ENCODE data around the gene AKAP13.

The AKAP13 gene

DNA sequence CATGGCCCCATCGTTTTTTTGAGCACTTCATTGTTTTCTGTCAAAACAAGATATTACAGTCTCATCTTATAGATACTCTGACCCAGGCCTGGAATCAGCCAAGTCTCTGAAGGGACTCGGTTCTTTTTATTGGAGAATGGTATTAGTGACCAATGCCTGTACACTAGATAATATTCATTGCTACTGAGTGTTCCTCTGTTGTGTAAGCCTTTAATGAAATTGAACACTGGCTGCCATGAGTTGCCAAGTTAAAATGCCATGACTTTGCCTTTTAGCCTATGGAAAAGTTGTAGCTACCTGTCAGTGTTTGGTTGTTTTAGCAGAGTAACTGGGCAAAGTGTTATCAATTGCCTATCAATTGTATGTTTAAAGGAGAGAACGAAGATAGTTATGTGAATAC is 134.0 kb downstream of the AKAP13 start:
- no peak overlapping the region for H3K4me3 ChIP-seq (ENCODE audit: low read length)
- no peaks in the 10 kb centered on the region; the same call in 1 of the 2 replicates for H3K4me1 ChIP-seq (ENCODE audit: control insufficient read depth, insufficient read depth, low read length)
- WGBS (ENCODE audit: insufficient coverage, insufficient read length), result 100% methylated on average over 1 of the region's 3 CpGs
- H3K36me3 ChIP-seq (ENCODE audit: control insufficient read depth, insufficient read depth, low read length), result no peaks in the 10 kb centered on the region
- H3K9me3 ChIP-seq (ENCODE audit: control insufficient read depth, insufficient read depth, low read length), result no peaks in the 10 kb centered on the region
- H3K27me3 ChIP-seq (ENCODE audit: control insufficient read depth, insufficient read depth, low read length), result no peaks in the 10 kb centered on the region
- DNase-seq (ENCODE audit: low read depth, low spot score), result no peak
- no peak overlapping the region for H3K27ac ChIP-seq (ENCODE audit: low read length)

DNA sequence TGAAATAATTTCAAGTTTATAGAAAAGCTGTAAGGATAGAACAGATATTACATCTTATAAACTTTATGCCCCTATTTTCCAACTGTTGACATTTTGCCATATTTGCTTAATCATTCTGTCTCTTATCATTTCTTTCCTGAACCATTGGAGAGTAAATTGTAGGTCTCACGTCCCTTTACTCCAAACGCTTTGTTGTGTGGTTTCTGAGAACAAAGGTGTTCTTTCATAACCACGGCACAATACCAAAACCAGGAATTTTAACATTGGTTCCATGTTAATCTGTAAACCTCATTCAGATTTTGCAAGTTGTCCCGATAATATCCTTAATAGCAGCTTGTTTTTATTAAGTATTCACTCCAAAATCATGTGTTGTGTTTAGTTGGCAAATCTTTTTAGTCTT is 134.8 kb downstream of the AKAP13 start:
- Histone ChIP-seq H3K4me1 (ENCODE audit: control insufficient read depth, insufficient read depth, low read length) (no peaks in the 10 kb centered on the region; the same call in 1 of the 2 replicates), H3K4me3 (ENCODE audit: low read length) (no peak overlapping the region), H3K27me3 (ENCODE audit: control insufficient read depth, insufficient read depth, low read length) (no peaks in the 10 kb centered on the region), H3K36me3 (ENCODE audit: control insufficient read depth, insufficient read depth, low read length) (no peaks in the 10 kb centered on the region), H3K9me3 (ENCODE audit: control insufficient read depth, insufficient read depth, low read length) (no peaks in the 10 kb centered on the region), H3K27ac (ENCODE audit: low read length) (no peak overlapping the region)
- WGBS (ENCODE audit: insufficient coverage, insufficient read length), result no CpG with 5 or more reads among the region's 4 CpGs
- no peak for DNase-seq (ENCODE audit: low read depth, low spot score)

DNA sequence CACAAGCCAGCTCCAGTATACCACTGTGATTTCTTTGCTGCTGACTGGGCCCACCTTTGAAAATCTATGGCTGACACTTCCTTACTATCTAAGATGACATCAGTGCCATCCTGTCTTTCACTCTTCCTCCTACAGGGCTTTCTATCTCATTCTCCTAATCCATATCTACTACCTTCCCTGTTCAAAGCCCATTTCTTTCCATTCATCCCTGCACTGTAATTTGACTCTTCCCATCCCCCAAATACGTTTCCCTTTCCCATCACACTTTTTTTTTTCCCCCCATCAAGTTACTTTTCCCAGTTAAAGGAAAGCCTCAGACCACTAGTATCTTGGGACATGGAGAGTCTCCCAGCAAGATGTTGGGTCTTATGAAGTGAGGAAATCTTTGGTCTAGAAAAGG is 136.7 kb downstream of the AKAP13 start:
- 100% methylated on average over 1 of the region's 1 CpG for WGBS (ENCODE audit: insufficient coverage, insufficient read length)
- Histone ChIP-seq H3K27me3 (ENCODE audit: control insufficient read depth, insufficient read depth, low read length) (no peaks in the 10 kb centered on the region), H3K36me3 (ENCODE audit: control insufficient read depth, insufficient read depth, low read length) (no peaks in the 10 kb centered on the region), H3K27ac (ENCODE audit: low read length) (no peak overlapping the region), H3K9me3 (ENCODE audit: control insufficient read depth, insufficient read depth, low read length) (no peaks in the 10 kb centered on the region), H3K4me3 (ENCODE audit: low read length) (no peak overlapping the region), H3K4me1 (ENCODE audit: control insufficient read depth, insufficient read depth, low read length) (no peaks in the 10 kb centered on the region; the same call in 1 of the 2 replicates)
- DNase-seq (ENCODE audit: low read depth, low spot score), result no peak

DNA sequence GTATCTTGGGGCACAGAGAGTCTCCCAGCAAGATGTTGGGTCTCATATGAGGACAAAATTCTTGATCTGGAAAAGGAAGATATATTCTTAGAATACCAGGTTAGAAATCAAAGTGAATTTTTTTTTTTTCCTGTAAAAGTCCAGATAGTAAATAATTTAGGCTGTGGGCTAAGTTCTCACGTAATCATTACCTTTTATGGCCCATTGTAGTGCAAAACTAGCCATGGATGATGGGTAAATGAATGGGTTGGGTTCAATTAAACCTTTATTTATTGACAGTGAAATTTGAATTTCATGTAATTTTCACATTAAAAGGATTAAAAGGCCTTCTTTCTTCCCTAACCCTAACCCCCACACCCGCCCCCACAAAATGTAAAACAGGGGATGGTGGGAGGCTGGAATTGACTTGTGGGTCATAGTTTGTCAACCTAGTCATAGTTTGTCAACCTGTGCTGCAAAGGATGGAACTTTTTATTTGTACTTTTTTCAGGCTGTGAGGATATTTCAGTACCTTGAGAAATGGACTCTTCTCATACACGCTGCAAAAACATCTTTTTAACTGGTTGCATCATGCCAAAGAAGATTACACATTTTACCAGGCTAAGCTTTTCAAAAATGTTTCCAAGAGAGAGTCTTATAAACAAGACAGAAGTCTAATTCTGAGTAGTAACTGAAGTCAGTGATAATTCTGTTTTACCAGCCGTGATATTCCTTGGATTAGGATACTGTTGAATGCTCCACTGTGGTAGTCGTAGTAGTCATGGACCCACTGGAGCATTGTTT is 138.8 kb downstream of the AKAP13 start:
- DNase-seq (ENCODE audit: low read depth, low spot score), result no peak
- Histone ChIP-seq H3K27ac (ENCODE audit: low read length) (no peak overlapping the region), H3K4me3 (ENCODE audit: low read length) (no peak overlapping the region), H3K27me3 (ENCODE audit: control insufficient read depth, insufficient read depth, low read length) (no peaks in the 10 kb centered on the region), H3K4me1 (ENCODE audit: control insufficient read depth, insufficient read depth, low read length) (no peaks in the 10 kb centered on the region; the same call in 1 of the 2 replicates), H3K36me3 (ENCODE audit: control insufficient read depth, insufficient read depth, low read length) (no peaks in the 10 kb centered on the region), H3K9me3 (ENCODE audit: control insufficient read depth, insufficient read depth, low read length) (no peaks in the 10 kb centered on the region)
- WGBS (ENCODE audit: insufficient coverage, insufficient read length), result no CpG with 5 or more reads among the region's 5 CpGs

DNA sequence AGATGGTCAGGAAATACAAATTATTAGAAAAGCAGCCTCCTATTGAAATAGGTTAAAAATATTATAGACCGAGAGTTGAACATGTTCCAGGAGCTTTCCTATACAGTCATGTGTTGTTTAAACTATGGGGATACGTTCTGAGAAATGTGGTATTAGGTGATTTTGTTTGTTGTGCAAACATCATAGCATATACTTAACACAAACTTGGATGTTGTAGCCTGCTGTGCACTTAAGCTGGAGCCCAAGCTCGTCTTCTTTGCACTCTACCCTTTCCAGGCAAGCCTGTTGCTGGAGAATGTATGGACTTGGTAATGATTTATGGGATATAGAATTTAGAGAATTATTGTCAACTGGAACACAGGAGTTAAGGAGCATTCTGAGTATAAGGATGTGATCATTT is 140.2 kb downstream of the AKAP13 start:
- Histone ChIP-seq H3K4me3 (ENCODE audit: low read length) (no peak overlapping the region), H3K27me3 (ENCODE audit: control insufficient read depth, insufficient read depth, low read length) (no peaks in the 10 kb centered on the region), H3K27ac (ENCODE audit: low read length) (no peak overlapping the region), H3K36me3 (ENCODE audit: control insufficient read depth, insufficient read depth, low read length) (no peaks in the 10 kb centered on the region), H3K4me1 (ENCODE audit: control insufficient read depth, insufficient read depth, low read length) (no peaks in the 10 kb centered on the region; the same call in 1 of the 2 replicates), H3K9me3 (ENCODE audit: control insufficient read depth, insufficient read depth, low read length) (no peaks in the 10 kb centered on the region)
- WGBS (ENCODE audit: insufficient coverage, insufficient read length), result no CpG with 5 or more reads among the region's 3 CpGs
- DNase-seq (ENCODE audit: low read depth, low spot score), result no peak

DNA sequence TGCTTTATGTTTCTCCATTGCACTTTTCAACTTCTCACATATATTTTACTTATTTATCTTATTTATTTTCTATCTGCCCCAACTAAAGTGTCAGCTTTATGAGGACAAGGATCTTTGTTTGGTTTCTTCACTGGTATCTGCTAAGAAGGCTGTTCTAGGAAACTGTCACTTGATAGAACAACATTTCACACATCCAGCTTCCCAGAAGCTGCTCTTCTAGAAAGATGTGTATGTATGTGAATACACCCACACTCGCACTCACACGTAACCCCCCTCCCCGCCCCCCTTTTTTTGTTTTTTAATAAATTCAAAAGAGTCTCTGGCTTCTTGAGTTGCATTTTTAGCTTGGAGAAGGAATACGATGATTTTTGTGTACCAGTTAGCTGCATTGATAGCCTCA is 143.1 kb downstream of the AKAP13 start:
- WGBS (ENCODE audit: insufficient coverage, insufficient read length), result no CpG with 5 or more reads among the region's 4 CpGs
- Histone ChIP-seq H3K27me3 (ENCODE audit: control insufficient read depth, insufficient read depth, low read length) (no peaks in the 10 kb centered on the region), H3K36me3 (ENCODE audit: control insufficient read depth, insufficient read depth, low read length) (no peaks in the 10 kb centered on the region), H3K4me1 (ENCODE audit: control insufficient read depth, insufficient read depth, low read length) (no peaks in the 10 kb centered on the region; the same call in 1 of the 2 replicates), H3K9me3 (ENCODE audit: control insufficient read depth, insufficient read depth, low read length) (no peaks in the 10 kb centered on the region), H3K4me3 (ENCODE audit: low read length) (no peak overlapping the region), H3K27ac (ENCODE audit: low read length) (no peak overlapping the region)
- no peak for DNase-seq (ENCODE audit: low read depth, low spot score)

DNA sequence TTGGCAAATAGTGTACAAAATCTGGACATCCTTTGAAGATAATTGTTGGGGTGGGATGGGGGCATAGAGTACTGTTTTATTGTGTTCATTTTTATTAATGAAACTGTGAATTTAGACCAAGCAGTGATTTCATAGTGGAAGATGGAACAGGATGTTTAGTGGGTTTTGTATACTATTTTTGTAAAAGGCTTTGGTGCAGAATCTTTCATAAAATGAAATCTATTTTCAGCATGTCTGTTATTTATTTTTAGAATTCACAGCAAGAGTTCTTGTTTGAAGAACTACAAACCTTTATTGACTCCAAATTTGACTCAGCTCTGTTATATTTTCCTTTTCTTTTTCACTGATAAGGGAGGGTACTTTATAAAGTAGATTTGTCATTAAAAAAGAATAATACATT is 145.4 kb downstream of the AKAP13 start:
- no peak for DNase-seq (ENCODE audit: low read depth, low spot score)
- Histone ChIP-seq H3K4me3 (ENCODE audit: low read length) (no peak overlapping the region), H3K27ac (ENCODE audit: low read length) (no peak overlapping the region), H3K36me3 (ENCODE audit: control insufficient read depth, insufficient read depth, low read length) (no peaks in the 10 kb centered on the region), H3K27me3 (ENCODE audit: control insufficient read depth, insufficient read depth, low read length) (no peaks in the 10 kb centered on the region), H3K4me1 (ENCODE audit: control insufficient read depth, insufficient read depth, low read length) (peaks cover 3% of the 10 kb centered on the region; the same call in 1 of the 2 replicates), H3K9me3 (ENCODE audit: control insufficient read depth, insufficient read depth, low read length) (no peaks in the 10 kb centered on the region)

DNA sequence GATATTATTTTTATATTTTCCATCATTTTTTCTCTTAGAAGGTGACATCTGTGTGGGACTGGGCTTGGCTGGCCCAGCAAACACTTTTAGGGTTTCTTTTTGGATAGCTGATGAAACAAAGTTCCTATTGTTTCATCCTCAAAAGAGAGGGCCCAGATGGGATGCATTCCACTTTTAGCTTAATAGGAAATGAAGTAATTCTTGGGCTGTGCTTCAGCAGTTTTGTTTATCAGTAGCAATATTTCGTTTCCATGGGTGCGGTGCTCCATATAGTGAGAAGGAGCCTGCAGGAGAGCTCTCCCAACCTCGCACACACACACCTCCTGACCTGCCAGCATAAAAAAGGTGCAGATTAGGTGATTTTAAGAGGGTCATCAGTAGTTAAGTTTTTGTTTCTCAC is 147.5 kb downstream of the AKAP13 start:
- DNase-seq (ENCODE audit: low read depth, low spot score), result no peak
- no CpG with 5 or more reads among the region's 3 CpGs for WGBS (ENCODE audit: insufficient coverage, insufficient read length)
- no peak overlapping the region for H3K4me3 ChIP-seq (ENCODE audit: low read length)
- H3K27me3 ChIP-seq (ENCODE audit: control insufficient read depth, insufficient read depth, low read length), result no peaks in the 10 kb centered on the region
- peaks cover 3% of the 10 kb centered on the region; the same call in 1 of the 2 replicates for H3K4me1 ChIP-seq (ENCODE audit: control insufficient read depth, insufficient read depth, low read length)
- H3K27ac ChIP-seq (ENCODE audit: low read length), result no peak overlapping the region
- no peaks in the 10 kb centered on the region for H3K9me3 ChIP-seq (ENCODE audit: control insufficient read depth, insufficient read depth, low read length)
- no peaks in the 10 kb centered on the region for H3K36me3 ChIP-seq (ENCODE audit: control insufficient read depth, insufficient read depth, low read length)

DNA sequence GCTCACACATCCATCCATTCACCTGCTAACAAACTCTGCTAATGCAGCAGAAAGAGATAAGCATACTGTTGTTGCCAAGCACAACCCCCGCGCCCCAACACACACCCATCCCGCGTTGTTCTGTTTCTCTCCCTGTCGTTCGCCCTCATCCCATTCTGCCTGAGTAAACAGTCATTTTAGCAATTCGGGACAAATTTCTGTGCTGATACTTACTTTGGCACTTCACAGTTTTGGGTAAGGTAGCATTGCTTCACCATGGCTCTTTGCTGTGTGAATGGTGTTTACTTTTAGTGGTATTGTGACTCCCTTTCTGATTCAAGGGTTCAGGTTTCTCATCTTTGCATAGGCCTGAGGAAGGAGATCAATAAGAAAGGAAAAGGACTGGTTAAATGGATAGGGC is 149.7 kb downstream of the AKAP13 start:
- H3K4me1 ChIP-seq (ENCODE audit: control insufficient read depth, insufficient read depth, low read length), result peaks cover 3% of the 10 kb centered on the region; the same call in 1 of the 2 replicates
- no peak for DNase-seq (ENCODE audit: low read depth, low spot score)
- no CpG with 5 or more reads among the region's 7 CpGs for WGBS (ENCODE audit: insufficient coverage, insufficient read length)
- 0 out of 2 replicates have a peak, but pooled peaks cover 4% of the 10 kb centered on the region for H3K36me3 ChIP-seq (ENCODE audit: control insufficient read depth, insufficient read depth, low read length)
- H3K27me3 ChIP-seq (ENCODE audit: control insufficient read depth, insufficient read depth, low read length), result no peaks in the 10 kb centered on the region
- no peaks in the 10 kb centered on the region for H3K9me3 ChIP-seq (ENCODE audit: control insufficient read depth, insufficient read depth, low read length)
- no peak overlapping the region for H3K27ac ChIP-seq (ENCODE audit: low read length)
- no peak overlapping the region for H3K4me3 ChIP-seq (ENCODE audit: low read length)

DNA sequence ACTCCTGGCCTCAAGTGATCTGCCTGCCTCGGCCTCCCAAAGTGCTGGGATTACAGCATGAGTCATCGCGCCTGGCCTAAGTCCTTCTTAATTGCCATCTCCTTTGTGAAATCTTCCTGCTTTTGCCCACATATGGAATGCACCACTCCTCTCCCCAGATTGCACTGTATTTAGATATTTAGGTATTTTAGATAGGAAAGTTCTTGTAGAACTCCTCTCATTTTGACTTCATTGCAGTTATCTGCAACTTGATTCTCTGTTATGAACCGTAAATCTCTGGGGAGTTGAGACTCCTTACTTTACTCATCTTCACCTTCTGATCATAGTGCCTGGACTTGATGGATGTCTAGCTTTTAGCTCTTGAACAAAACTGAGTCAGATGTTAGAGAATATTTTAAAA is 150.7 kb downstream of the AKAP13 start:
- WGBS (ENCODE audit: insufficient coverage, insufficient read length), result no CpG with 5 or more reads among the region's 4 CpGs
- Histone ChIP-seq H3K27ac (ENCODE audit: low read length) (no peak overlapping the region), H3K36me3 (ENCODE audit: control insufficient read depth, insufficient read depth, low read length) (0 out of 2 replicates have a peak, but pooled peaks cover 4% of the 10 kb centered on the region), H3K27me3 (ENCODE audit: control insufficient read depth, insufficient read depth, low read length) (no peaks in the 10 kb centered on the region), H3K4me1 (ENCODE audit: control insufficient read depth, insufficient read depth, low read length) (peaks cover 3% of the 10 kb centered on the region; the same call in 1 of the 2 replicates), H3K4me3 (ENCODE audit: low read length) (no peak overlapping the region), H3K9me3 (ENCODE audit: control insufficient read depth, insufficient read depth, low read length) (no peaks in the 10 kb centered on the region)
- no peak for DNase-seq (ENCODE audit: low read depth, low spot score)

DNA sequence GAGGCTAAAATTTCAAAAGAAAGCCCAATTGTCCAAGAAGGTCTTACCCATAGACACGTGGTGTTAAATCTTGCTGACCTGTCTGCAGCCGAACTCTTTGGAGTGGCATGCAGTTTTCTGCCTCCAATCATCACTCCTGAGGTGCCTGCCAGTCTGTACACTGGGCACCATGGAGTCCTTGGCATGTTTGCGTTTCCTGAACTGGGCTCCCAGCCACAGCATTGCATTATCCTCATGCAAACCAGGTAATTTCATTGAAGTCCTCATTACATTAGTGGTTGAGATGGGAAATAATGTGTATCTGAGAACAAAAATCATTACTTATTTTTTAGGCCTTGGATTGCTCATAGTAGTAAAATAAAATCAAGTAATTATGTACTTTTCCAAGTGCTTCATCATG is 152.3 kb downstream of the AKAP13 start:
- Histone ChIP-seq H3K4me1 (ENCODE audit: control insufficient read depth, insufficient read depth, low read length) (peaks cover 3% of the 10 kb centered on the region; the same call in 1 of the 2 replicates), H3K27me3 (ENCODE audit: control insufficient read depth, insufficient read depth, low read length) (no peaks in the 10 kb centered on the region), H3K9me3 (ENCODE audit: control insufficient read depth, insufficient read depth, low read length) (no peaks in the 10 kb centered on the region), H3K4me3 (ENCODE audit: low read length) (no peak overlapping the region), H3K36me3 (ENCODE audit: control insufficient read depth, insufficient read depth, low read length) (0 out of 2 replicates have a peak, but pooled peaks cover 4% of the 10 kb centered on the region), H3K27ac (ENCODE audit: low read length) (no peak overlapping the region)
- no CpG with 5 or more reads among the region's 3 CpGs for WGBS (ENCODE audit: insufficient coverage, insufficient read length)
- no peak for DNase-seq (ENCODE audit: low read depth, low spot score)

Data from iPS DF 6.9 (cell line).